GM21526 (cell line): Measurements from ENCODE around the gene EN2.

Experiments
- ATAC-seq: cut with Tn5 transposase; IDR thresholded peaks from one replicate; pipeline ENCODE4 v1.9.1; 2021; ENCODE audit warnings: moderate library complexity; ENCODE audit not compliant: unreplicated experiment, low FRiP score

EN2 gene

GRCh38 chr7:155449869-155450557 is 7.9 kb upstream of the EN2 start:
- ATAC-seq: no peak

GRCh38 chr7:155450558-155450969 is 7.4 kb upstream of the EN2 start:
- ATAC-seq: no peak

DNA sequence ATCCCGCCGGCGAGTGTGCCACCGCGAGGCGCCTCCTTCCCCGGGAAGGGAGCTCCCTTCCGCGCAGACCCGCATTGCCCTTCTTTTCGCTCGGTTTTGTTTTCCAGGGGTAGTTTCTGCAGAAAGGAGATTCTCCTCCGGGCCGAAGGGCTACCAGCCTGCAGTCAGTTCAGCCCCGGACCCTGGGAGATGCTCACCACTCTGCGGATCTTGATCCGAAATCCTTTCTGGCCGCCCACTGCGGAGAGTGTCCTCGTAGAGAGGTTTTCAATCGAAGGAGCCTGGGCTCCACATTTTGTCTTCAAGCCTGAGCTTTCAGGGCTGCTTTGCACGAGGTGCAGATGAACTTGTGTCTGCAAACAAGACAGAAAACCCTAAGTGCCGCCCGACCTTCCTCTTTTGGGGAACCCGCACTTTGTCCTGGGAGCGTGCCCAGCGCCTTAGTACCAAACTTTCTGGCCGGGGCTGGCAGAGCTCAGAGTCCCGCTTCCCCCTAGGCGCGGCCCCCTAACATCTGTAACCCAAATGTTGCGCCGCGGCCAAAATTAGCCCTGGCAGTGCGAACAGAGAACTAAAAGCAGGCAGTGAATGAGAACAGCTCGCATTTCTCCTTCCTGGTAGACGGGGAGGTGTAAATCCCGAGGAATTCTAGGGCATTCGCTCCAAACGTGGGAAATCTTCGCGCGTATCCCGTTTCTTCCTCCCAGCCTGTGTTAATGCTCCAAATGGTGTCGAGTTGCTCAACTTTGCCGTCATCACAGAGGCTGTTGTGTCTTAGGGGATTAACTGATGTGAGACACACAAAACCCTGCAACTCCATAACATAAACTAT is 6.7 kb upstream of the EN2 start:
- ATAC-seq: no peak

DNA sequence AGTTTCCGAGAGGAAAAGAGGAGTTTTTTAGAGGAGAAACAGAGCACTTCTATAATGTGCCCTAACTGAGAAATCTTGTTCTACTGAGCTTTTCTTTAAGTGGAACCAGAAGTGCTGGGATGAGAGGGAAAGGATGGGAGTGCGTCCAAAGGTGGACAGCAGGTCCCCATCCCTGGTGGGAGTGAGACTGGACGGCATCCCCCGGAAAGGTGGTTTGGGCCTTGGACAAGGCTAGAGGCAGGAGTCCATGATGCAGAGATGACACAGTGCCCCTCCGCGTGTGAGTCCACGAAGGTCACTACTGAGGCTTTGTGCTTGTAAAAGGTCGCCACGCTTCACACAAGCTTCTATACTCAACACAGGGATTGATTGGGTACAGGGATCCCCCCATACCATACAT is 6.1 kb upstream of the EN2 start:
- no peak for ATAC-seq

DNA sequence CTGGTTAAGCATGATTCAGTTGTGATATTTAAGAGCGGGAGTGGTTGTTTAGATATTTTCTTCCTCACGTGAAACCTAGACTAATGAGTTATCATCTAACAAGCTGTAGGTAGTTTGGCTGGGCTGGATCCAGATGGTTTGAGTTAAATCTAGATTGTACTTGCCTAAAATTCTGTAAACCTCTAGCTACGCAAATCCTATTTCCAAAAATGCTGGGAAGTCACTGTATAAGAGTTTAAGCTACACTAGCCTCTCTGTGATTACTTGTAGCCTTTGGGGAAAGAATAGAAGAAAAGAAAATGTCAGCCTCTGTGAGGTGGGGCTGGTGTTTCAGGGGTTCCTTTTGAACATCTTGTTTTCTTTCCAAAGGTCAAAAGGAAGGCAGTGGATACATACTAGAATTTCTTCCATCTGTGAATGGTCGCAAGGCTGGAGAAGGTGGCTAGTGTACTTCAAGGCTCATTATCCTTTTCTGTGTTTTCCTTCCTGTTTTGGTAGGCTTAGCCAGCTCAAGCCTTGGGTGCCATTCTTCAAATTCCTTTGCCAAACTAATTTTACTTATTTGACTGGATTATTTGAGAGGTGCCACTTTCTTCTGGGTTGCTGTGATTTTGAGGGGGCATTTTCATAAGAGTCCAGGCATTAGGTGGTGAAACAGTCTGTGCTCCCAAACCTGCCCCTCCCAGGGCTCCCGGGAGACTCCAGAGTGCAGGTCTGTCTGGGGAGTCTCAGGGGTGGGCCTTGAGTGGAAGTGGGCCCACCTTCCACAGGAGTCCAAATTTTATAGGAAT is 5.2 kb upstream of the EN2 start:
- no peak for ATAC-seq

- ATAC-seq: no peak
These were observed 4.4 kb upstream of the EN2 start for GRCh38 chr7:155453296-155454182.

GRCh38 chr7:155454183-155455112 is 3.5 kb upstream of the EN2 start:
- no peak for ATAC-seq

GRCh38 chr7:155455132-155455693 is 2.7 kb upstream of the EN2 start:
- no peak for ATAC-seq

- no peak for ATAC-seq
These were observed 1.9 kb upstream of the EN2 start for GRCh38 chr7:155455776-155456737.

GRCh38 chr7:155456738-155457543 is 988 bp upstream of the EN2 start:
- no peak for ATAC-seq

- ATAC-seq: no peak
These were observed 302 bp upstream of the EN2 start for GRCh38 chr7:155457544-155458110.

- no peak for ATAC-seq
These were observed 1.2 kb downstream of the EN2 start for GRCh38 chr7:155458878-155459699.

DNA sequence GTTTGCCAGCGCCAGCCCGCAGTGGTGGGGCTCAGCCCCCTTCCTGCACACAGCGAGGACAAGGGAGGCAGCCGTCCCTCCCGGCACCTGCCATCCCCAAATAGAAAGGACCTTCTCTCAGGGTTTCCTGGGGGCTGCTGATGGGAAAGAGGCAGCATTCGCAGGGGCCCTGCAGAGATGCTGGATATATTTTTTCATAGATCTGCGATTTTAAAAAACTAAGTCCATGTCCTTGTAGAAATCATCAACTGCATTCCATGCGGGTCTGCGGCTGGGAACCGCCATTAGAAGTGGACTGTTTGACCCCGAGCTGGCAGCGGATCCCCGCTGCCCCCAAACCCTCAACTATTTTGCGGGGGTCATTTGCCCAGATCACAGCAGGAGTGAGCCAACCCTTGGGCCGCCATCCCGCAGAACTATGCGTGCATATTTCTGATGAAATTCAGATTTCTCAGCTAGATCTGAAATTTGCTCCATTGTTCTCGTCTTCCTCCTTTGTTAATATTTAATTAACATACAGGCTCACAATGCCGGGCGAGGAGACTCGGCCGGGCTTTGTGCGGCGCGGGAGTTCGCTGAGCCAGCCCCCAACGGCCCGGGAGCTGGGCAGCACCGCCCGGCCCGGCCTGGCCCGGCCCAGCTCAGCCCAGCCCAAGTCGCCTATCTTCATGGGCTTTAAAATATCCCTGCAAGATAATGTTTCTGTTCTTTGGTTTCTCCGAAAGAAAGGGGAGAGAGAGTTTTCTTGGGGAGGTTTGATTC is 2.0 kb downstream of the EN2 start:
- ATAC-seq: no peak

DNA sequence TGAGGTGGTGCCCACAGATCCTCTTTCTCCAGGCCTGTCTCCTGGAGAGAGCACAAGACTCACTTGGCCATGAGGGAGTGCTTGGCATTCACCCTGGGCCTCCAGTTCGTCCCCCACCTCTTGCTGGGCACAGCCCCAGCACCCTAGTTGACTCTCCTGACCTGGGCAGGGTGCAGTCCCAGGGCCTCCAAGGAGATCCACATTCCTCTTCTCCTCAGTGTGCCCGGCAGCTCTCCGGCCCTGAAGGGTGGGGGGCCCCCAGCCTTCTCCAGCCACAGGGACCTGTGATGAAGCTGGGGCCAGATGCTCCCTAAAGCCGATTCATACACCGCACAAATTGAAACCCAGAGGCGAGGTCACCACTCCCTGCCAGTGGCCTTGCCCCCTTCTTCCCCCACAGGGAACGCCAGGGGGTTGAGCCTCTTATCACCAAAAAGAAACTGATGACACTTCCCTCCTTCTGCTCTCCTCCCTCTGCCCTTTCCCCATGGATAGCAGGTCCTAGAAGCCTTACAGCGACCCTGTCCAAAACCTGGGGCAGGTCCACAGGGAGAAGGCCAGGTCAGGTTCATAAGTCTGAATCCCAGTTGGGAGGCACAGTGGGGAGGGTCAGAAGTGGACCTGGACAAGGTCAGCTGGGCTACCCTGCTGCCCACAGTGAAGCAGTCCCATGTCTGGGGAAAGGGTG is 3.1 kb downstream of the EN2 start:
- ATAC-seq: no peak
